Kasumi-1 (cell line): Measurements from ENCODE around the gene ELP4.

Source experiments
- DNase-seq, 2 experiments: peaks; one replicate each; lab custom pipeline; 2025; lab: John Stamatoyannopoulos, UW

Gene ELP4

DNA sequence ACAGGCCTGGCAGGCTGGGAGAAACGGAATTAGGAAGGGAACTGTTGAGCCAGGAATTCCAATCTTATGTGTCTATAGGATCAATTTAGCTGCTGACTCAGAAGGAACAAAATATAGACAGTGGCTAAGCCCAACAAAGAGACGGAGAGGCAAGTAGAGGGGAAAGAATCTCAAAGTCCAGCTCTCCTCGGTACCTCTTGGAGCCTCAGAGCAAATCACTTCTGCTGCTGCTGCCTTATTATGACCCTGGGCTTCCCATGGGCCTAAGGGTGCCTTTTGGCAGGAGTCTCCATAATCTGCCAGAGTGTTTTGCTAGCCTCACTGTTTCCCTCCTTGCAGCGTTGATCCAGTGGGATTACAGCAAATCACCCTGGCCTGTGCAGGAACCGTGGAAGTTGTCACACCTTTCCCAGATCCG lies 269.8 kb downstream of the ELP4 start:
- no peak for DNase-seq

- DNase-seq: no peak
Observed at GRCh38 chr11:31780078-31780477, 270.5 kb downstream of the ELP4 start.

GRCh38 chr11:31780480-31780971 lies 271.0 kb downstream of the ELP4 start:
- DNase-seq: no peak

DNA sequence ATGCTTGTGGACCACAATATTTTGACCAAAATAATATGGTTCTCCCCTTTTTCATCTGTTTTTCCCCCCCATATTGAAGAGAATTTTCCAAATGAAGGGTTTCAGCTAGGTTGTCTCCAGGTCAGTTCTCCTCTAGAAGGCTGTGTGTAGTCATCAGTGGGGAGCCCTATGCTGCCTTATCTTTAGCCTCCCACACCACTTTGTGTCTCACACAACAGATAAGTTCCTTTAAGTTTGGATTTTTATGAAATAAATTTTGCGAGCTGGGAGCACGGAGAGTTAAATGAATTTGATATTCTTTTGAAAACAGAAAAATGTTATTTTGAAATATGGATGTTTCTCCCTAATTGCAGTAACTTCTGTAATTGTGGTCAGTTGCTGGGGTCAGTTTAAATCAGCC lies 272.7 kb downstream of the ELP4 start:
- no peak for DNase-seq

- DNase-seq: no peak
Observed at GRCh38 chr11:31783252-31783651, 273.7 kb downstream of the ELP4 start.

DNA sequence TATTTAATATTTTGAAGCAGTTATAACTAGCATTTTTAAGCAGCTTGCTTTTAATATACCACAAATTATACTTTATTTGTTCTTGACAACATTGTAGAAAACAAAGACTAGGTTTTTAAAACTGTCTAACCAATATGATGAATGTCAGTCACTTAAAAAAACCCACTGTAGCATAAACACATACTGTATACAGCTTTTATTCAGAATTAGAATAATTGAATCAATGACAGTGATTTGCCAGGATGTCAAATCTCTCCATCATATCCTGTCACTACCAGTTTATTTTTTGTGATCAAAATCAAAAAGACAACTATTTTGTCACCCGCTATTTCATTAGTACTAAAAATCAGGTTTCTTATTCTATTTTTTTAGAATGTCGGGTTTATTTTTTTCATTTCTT lies 275.0 kb downstream of the ELP4 start:
- DNase-seq: no peak

DNA sequence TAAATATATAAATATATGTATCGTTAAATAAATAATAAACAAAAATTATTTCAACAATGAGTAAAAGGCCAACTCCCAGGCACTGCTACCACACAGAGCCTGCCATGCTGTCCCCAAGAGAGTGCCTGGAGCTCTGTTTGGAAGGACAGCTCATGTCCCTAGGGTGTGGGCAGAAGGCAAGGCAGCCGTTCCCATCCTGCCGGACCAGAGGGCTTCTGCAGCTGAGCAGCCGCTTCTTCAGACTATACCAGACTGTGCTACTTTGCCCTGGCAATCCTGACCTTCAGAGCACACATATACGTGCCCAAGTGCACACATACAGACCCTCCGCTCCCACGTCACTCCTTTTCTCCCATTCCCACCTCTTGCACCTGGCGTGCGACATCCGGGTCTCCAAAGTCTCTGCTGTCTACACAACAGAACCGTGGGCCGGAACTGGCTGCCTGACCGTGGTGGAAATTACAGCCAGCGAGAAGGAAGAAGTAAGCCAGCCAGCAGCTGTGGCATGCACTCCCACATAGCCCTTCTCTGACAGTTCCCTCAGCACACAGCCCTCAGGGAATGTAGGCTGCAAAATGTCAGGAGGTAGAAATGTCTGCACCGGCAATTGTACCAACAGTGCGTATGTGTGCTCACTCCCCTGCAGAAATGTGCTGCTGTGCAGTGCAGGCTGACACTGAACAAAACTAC lies 277.6 kb downstream of the ELP4 start:
- DNase-seq: peak; percentile 28

GRCh38 chr11:31788085-31788484 lies 278.5 kb downstream of the ELP4 start:
- no peak for DNase-seq

GRCh38 chr11:31790649-31791048 lies 281.1 kb downstream of the ELP4 start:
- no peak for DNase-seq

- DNase-seq: no peak
Observed at GRCh38 chr11:31792036-31792435, 282.5 kb downstream of the ELP4 start.

GRCh38 chr11:31792456-31792855 lies 282.9 kb downstream of the ELP4 start:
- DNase-seq: no peak

GRCh38 chr11:31793264-31793663 lies 283.7 kb downstream of the ELP4 start:
- no peak for DNase-seq

DNA sequence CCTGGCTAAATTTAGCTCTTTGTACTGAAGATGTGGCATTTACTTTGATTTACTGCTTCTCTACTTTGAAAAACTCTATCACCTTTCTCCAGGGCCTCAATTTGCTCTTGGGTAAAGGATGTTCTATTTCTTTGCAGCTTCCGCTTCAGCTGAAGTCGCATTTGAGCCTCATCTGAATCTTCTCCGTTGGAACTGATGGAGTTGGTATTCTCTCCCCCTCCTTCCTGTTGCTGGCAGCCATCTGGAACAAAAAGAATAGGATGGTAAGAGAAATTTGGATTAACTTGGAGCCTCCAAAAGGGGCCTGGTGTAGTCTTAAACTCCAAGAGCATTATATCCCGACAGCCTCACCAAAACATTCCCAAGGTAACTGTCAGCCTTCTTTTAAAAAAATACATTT lies 285.0 kb downstream of the ELP4 start:
- DNase-seq: no peak

- DNase-seq: no peak
Observed at GRCh38 chr11:31795706-31796498, 286.3 kb downstream of the ELP4 start.

DNA sequence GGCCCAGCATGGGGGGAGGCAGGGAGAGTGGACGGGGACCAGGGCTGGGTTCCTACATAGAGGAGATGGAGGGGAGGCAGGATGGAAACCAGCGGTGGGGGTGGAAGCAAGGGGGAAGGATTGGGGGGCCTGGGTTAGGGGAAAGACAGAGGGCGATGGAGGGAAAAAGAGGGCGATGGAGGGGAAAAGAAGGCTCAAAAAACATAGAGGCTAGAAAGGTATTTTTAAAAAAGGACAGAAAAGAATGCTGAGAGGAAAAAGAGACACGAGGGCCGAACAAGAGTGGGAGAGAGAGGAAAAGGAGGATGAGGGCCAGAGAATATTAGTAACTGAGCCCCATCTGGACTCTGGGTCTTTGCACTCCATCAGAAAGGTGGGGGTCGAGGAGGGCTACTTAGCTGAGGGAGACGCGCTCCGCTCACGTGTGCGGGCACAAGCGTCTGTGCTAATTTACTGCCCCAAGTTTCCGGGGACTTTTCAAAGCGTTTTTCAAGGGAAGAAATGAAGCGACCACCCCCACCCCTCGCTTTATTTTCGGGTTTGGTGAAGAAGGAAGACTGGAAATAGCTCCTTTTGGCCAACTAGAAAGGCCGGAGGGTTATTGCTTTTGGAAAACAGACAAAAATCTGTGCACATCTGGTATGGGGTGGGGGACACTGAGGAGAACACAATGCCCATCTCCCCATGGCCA lies 287.1 kb downstream of the ELP4 start:
- no peak for DNase-seq

DNA sequence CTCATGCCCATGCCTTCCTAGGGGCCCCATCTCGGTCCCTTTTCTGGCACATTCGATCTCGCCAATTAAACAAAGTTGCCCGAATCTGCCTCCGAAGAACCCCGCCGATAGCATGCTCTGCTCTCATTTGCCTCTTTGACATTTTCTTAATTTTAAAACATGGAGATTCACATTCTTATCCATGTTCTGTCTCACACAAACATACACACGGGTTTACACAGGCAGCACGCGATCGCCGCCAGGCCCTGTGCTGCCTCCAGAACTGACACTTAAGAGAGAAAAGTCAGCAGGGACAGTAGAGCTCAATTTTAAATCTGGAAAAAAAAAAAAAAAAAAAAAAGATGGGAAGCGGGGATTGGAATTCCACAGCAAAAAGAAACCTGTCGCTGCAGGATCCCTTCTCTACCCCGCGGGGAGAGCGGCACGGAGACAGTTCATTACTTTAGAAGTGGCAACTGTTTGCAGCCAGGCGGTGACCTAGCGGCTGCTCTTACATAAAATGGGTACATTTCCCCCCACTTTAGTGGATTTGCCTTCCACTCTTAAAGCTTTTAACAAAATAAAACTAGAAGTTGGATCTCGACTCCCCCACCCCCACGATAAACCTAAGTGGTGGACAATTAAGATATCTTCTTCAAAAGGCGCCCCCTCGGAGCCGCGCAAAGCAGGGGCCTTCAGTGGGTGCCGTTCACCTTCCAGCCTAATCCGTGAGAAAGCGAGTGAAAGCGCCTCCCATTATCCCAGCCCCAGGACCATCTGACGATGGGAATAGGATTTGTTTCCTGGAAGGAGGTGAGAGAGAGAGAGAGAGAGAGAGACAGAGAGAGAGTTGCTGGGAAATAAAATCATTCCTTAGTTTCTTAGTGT lies 287.9 kb downstream of the ELP4 start:
- DNase-seq: no peak

DNA sequence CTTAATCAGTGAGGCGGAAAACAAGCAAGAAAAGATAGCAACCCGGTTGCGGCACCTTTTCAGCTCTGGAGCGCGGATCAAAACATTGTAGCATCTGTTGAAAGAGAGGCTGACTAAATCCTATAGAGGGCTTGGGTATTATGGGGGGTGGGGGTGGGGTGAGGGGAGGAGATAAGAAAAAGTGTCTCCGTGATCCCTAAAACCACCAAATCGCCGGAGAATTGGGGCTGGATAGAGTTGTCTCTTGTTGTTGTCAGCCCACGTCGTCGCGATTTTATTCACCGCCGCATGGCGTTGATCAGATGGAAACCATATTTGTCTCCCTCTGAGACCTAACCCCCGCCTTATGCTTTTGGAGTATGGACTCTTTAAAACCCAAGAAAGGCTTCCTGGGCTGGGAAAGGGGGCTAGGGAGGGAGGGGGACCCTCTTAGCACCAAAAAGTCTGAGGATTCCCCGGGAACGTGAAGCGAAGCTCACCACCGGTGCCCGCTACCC lies 288.5 kb downstream of the ELP4 start:
- DNase-seq: no peak

GRCh38 chr11:31798554-31799434 lies 289.2 kb downstream of the ELP4 start:
- peak; percentile 11 to 20 for DNase-seq

GRCh38 chr11:31799435-31800397 lies 290.1 kb downstream of the ELP4 start:
- DNase-seq: no peak
